Large intestine (tissue), 3 donors: Measurements from ENCODE around the gene COL23A1. TPM values are rescaled to one million over a fixed set of nuclear protein-coding genes. Genes with fewer than 3 reads are reported as not detected.
A peak's percentile ranks its signal among the peaks of the same experiment; 100 is the strongest.

Experiments used
- DNase-seq, 2 donors: peaks; one replicate each; pipeline versions ENCODE4 v3.0.0 to v3.0.0-alpha.2; 2013
- H3K27ac ChIP-seq: one replicate; pipeline ENCODE4 v1.5.1; 2013; ENCODE audit warnings: low read length
- H3K27me3 ChIP-seq: 2 replicates; pipeline ENCODE4 v1.6.1; 2013; ENCODE audit warnings: low read length; ENCODE audit not compliant: control insufficient read depth, insufficient read depth
- H3K36me3 ChIP-seq: 2 replicates; pipeline ENCODE4 v1.6.1; 2013; ENCODE audit warnings: low read length; ENCODE audit not compliant: control insufficient read depth, insufficient read depth
- H3K4me1 ChIP-seq: one replicate; pipeline ENCODE4 v1.6.1; 2013; ENCODE audit warnings: low read length; ENCODE audit not compliant: control insufficient read depth, insufficient read depth
- H3K4me3 ChIP-seq: one replicate; pipeline ENCODE4 v1.5.1; 2013; ENCODE audit warnings: low read length
- H3K9me3 ChIP-seq: one replicate; pipeline ENCODE4 v1.6.1; 2013; ENCODE audit warnings: mild to moderate bottlenecking, low read depth, low read length, moderate library complexity; ENCODE audit not compliant: control insufficient read depth
- WGBS: methylation state at CpG from one replicate; pipeline ENCODE4 v1.1.5; 2013; ENCODE audit warnings: low lambda C conversion rate; ENCODE audit not compliant: insufficient coverage; 5-methylcytosine and 5-hydroxymethylcytosine counted together
- polyA plus RNA-seq: library from polyadenylated mRNA; unstranded; fragments of 120-200 nt; gene quantifications from one replicate; pipeline ENCODE4 v1.2.1, GENCODE V29; 2013

The COL23A1 gene
- polyA plus RNA-seq, 1 donor = 8.9 TPM

GRCh38 chr5:178346607-178347334 lies 243.4 kb downstream of the COL23A1 start:
- no peaks in the 10 kb centered on the region for H3K4me1 ChIP-seq
- 95% methylated on average over 3 of the region's 20 CpGs for WGBS
- no peaks in the 10 kb centered on the region for H3K27me3 ChIP-seq
- H3K27ac ChIP-seq = no peak overlapping the region
- no peak overlapping the region for H3K4me3 ChIP-seq
- DNase-seq = no peak
- H3K9me3 ChIP-seq = no peaks in the 10 kb centered on the region
- no peaks in the 10 kb centered on the region for H3K36me3 ChIP-seq

- DNase-seq = no peak
Measured at GRCh38 chr5:178343306-178343705, 246.9 kb downstream of the COL23A1 start.

GRCh38 chr5:178341851-178342140 lies 248.4 kb downstream of the COL23A1 start:
- H3K4me1 ChIP-seq = peaks cover 8% of the 10 kb centered on the region
- no peaks in the 10 kb centered on the region for H3K36me3 ChIP-seq
- no peaks in the 10 kb centered on the region for H3K9me3 ChIP-seq
- H3K27ac ChIP-seq = no peak overlapping the region
- no peak overlapping the region for H3K4me3 ChIP-seq
- H3K27me3 ChIP-seq = peaks cover 6% of the 10 kb centered on the region
- DNase-seq = peak in 1 of 2 donors; percentile 61
- WGBS = 28% methylated on average over 2 of the region's 10 CpGs

More at GRCh38 chr5:178343306-178343705, 246.9 kb downstream of the COL23A1 start:
- Histone ChIP-seq H3K9me3 (no peaks in the 10 kb centered on the region), H3K27me3 (peaks cover 2% of the 10 kb centered on the region), H3K4me3 (no peak overlapping the region), H3K27ac (no peak overlapping the region), H3K4me1 (peaks cover 2% of the 10 kb centered on the region), H3K36me3 (no peaks in the 10 kb centered on the region)
- 80% methylated on average over 1 of the region's 6 CpGs for WGBS

- H3K4me1 ChIP-seq = peaks cover 8% of the 10 kb centered on the region
- no peak overlapping the region for H3K4me3 ChIP-seq
- no peaks in the 10 kb centered on the region for H3K36me3 ChIP-seq
- H3K9me3 ChIP-seq = no peaks in the 10 kb centered on the region
- no peak overlapping the region for H3K27ac ChIP-seq
- WGBS = no CpG with 5 or more reads among the region's 15 CpGs
- H3K27me3 ChIP-seq = peaks cover 6% of the 10 kb centered on the region
- no peak for DNase-seq
Measured at GRCh38 chr5:178341091-178341850, 248.9 kb downstream of the COL23A1 start.

GRCh38 chr5:178340637-178341036 lies 249.6 kb downstream of the COL23A1 start:
- Histone ChIP-seq H3K9me3 (no peaks in the 10 kb centered on the region), H3K4me3 (no peak overlapping the region), H3K4me1 (peaks cover 8% of the 10 kb centered on the region), H3K27me3 (peaks cover 6% of the 10 kb centered on the region), H3K27ac (no peak overlapping the region), H3K36me3 (no peaks in the 10 kb centered on the region)
- WGBS = no CpG with 5 or more reads among the region's 9 CpGs
- no peak for DNase-seq

GRCh38 chr5:178340187-178340586 lies 250.0 kb downstream of the COL23A1 start:
- peaks cover 6% of the 10 kb centered on the region for H3K27me3 ChIP-seq
- no peaks in the 10 kb centered on the region for H3K36me3 ChIP-seq
- H3K9me3 ChIP-seq = no peaks in the 10 kb centered on the region
- H3K4me3 ChIP-seq = no peak overlapping the region
- 100% methylated on average over 2 of the region's 7 CpGs for WGBS
- no peak overlapping the region for H3K27ac ChIP-seq
- no peak for DNase-seq
- H3K4me1 ChIP-seq = peaks cover 8% of the 10 kb centered on the region

GRCh38 chr5:178339272-178339671 lies 250.9 kb downstream of the COL23A1 start:
- no peaks in the 10 kb centered on the region for H3K36me3 ChIP-seq
- no CpG with 5 or more reads among the region's 4 CpGs for WGBS

GRCh38 chr5:178338750-178339144 lies 251.4 kb downstream of the COL23A1 start:
- H3K36me3 ChIP-seq = no peaks in the 10 kb centered on the region
- WGBS = no CpG with 5 or more reads among the region's 2 CpGs

More at GRCh38 chr5:178339272-178339671, 250.9 kb downstream of the COL23A1 start:
- H3K4me3 ChIP-seq = no peak overlapping the region
- H3K27me3 ChIP-seq = peaks cover 6% of the 10 kb centered on the region
- DNase-seq = no peak
- H3K9me3 ChIP-seq = no peaks in the 10 kb centered on the region
- peaks cover 8% of the 10 kb centered on the region for H3K4me1 ChIP-seq
- no peak overlapping the region for H3K27ac ChIP-seq

GRCh38 chr5:178338126-178338749 lies 252.0 kb downstream of the COL23A1 start:
- Histone ChIP-seq H3K27ac (no peak overlapping the region), H3K4me1 (peaks cover 8% of the 10 kb centered on the region), H3K27me3 (peaks cover 6% of the 10 kb centered on the region), H3K4me3 (no peak overlapping the region), H3K9me3 (no peaks in the 10 kb centered on the region), H3K36me3 (no peaks in the 10 kb centered on the region)
- no CpG with 5 or more reads among the region's 11 CpGs for WGBS
- DNase-seq = no peak

More at GRCh38 chr5:178338750-178339144, 251.4 kb downstream of the COL23A1 start:
- Histone ChIP-seq H3K4me3 (no peak overlapping the region), H3K4me1 (peaks cover 8% of the 10 kb centered on the region), H3K27ac (no peak overlapping the region), H3K27me3 (peaks cover 6% of the 10 kb centered on the region), H3K9me3 (no peaks in the 10 kb centered on the region)
- no peak for DNase-seq

GRCh38 chr5:178337334-178337741 lies 252.9 kb downstream of the COL23A1 start:
- WGBS = no CpG with 5 or more reads among the region's 7 CpGs
- no peak overlapping the region for H3K27ac ChIP-seq
- no peaks in the 10 kb centered on the region for H3K9me3 ChIP-seq
- H3K27me3 ChIP-seq = peaks cover 6% of the 10 kb centered on the region
- no peak overlapping the region for H3K4me3 ChIP-seq
- DNase-seq = no peak
- H3K4me1 ChIP-seq = peaks cover 8% of the 10 kb centered on the region
- no peaks in the 10 kb centered on the region for H3K36me3 ChIP-seq
